ENCODE measurements around the gene SH3BGRL.

The SH3BGRL gene

GRCh38 chrX:81278616-81279015, 76.7 kb downstream of the SH3BGRL start:
- Histone ChIP-seq H3K9me3 (replicated peaks; ENCODE audit: insufficient read depth, low read length) (no peaks in the 10 kb centered on the region), H3K27ac (ENCODE audit: low read length) (no peak overlapping the region), H4K20me1 (ENCODE audit: insufficient read depth, low read length) (no peaks in the 10 kb centered on the region), H3K36me3 (replicated peaks; ENCODE audit: insufficient read depth, low read length) (no peaks in the 10 kb centered on the region), H3K9ac (ENCODE audit: low read length) (no peak overlapping the region), H3K9me2 (replicated peaks; ENCODE audit: insufficient read depth, low read length) (no peaks in the 10 kb centered on the region), H3K4me1 (ENCODE audit: low read length) (no peaks in the 10 kb centered on the region), H3K27me3 (replicated peaks; ENCODE audit: insufficient read depth, low read length) (no peaks in the 10 kb centered on the region), H3K4me3 (ENCODE audit: low read length) (no peak overlapping the region), H2AFZ (ENCODE audit: low read length) (no peak overlapping the region), H3F3A (ENCODE audit: insufficient read depth, low read length) (no peaks in the 10 kb centered on the region), H3K79me2 (ENCODE audit: low read length) (no peaks in the 10 kb centered on the region), H3K4me2 (ENCODE audit: low read depth, low read length) (no peak overlapping the region)
- DNase-seq: no peak
- TF ChIP-seq EZH2 (optimal IDR thresholded peaks at IDR 0.05; ENCODE audit: low read depth, low read length) (no peak), CTCF (IDR thresholded peaks at IDR 0.05; ENCODE audit: low read length) (no peak), EZH2phosphoT487 (IDR thresholded peaks at IDR 0.05; ENCODE audit: low read length) (no peak)

- no peaks in the 10 kb centered on the region for H3K36me3 ChIP-seq (replicated peaks; ENCODE audit: insufficient read depth, low read length)
- no peaks in the 10 kb centered on the region for H3K4me1 ChIP-seq (ENCODE audit: low read length)
- no peaks in the 10 kb centered on the region for H3K9me2 ChIP-seq (replicated peaks; ENCODE audit: insufficient read depth, low read length)
- H3K4me3 ChIP-seq (ENCODE audit: low read length): no peak overlapping the region
- no peak overlapping the region for H3K27ac ChIP-seq (ENCODE audit: low read length)
- no peaks in the 10 kb centered on the region for H4K20me1 ChIP-seq (ENCODE audit: insufficient read depth, low read length)
- no peak for DNase-seq
- no peak overlapping the region for H3K4me2 ChIP-seq (ENCODE audit: low read depth, low read length)
- no peaks in the 10 kb centered on the region for H3K9me3 ChIP-seq (replicated peaks; ENCODE audit: insufficient read depth, low read length)
- TF ChIP-seq EZH2phosphoT487 (IDR thresholded peaks at IDR 0.05; ENCODE audit: low read length): no peak
- TF ChIP-seq EZH2 (optimal IDR thresholded peaks at IDR 0.05; ENCODE audit: low read depth, low read length): no peak
- TF ChIP-seq CTCF (IDR thresholded peaks at IDR 0.05; ENCODE audit: low read length): no peak
- no peaks in the 10 kb centered on the region for H3F3A ChIP-seq (ENCODE audit: insufficient read depth, low read length)
- H2AFZ ChIP-seq (ENCODE audit: low read length): no peak overlapping the region
- no peak overlapping the region for H3K9ac ChIP-seq (ENCODE audit: low read length)
- H3K79me2 ChIP-seq (ENCODE audit: low read length): no peaks in the 10 kb centered on the region
- no peaks in the 10 kb centered on the region for H3K27me3 ChIP-seq (replicated peaks; ENCODE audit: insufficient read depth, low read length)
Measured at GRCh38 chrX:81280148-81280547, 78.2 kb downstream of the SH3BGRL start.

GRCh38 chrX:81286075-81286474, 84.2 kb downstream of the SH3BGRL start:
- Histone ChIP-seq H3F3A (ENCODE audit: insufficient read depth, low read length) (no peaks in the 10 kb centered on the region), H3K9me2 (replicated peaks; ENCODE audit: insufficient read depth, low read length) (no peaks in the 10 kb centered on the region), H3K4me3 (ENCODE audit: low read length) (no peak overlapping the region), H3K9ac (ENCODE audit: low read length) (no peak overlapping the region), H3K4me2 (ENCODE audit: low read depth, low read length) (no peak overlapping the region), H3K36me3 (replicated peaks; ENCODE audit: insufficient read depth, low read length) (no peaks in the 10 kb centered on the region), H3K4me1 (ENCODE audit: low read length) (no peaks in the 10 kb centered on the region), H3K9me3 (replicated peaks; ENCODE audit: insufficient read depth, low read length) (no peaks in the 10 kb centered on the region), H4K20me1 (ENCODE audit: insufficient read depth, low read length) (no peaks in the 10 kb centered on the region), H3K27ac (ENCODE audit: low read length) (no peak overlapping the region), H3K27me3 (replicated peaks; ENCODE audit: insufficient read depth, low read length) (no peaks in the 10 kb centered on the region), H2AFZ (ENCODE audit: low read length) (no peak overlapping the region), H3K79me2 (ENCODE audit: low read length) (no peaks in the 10 kb centered on the region)
- TF ChIP-seq CTCF (IDR thresholded peaks at IDR 0.05; ENCODE audit: low read length): no peak
- TF ChIP-seq EZH2phosphoT487 (IDR thresholded peaks at IDR 0.05; ENCODE audit: low read length): no peak
- no peak for TF ChIP-seq EZH2 (optimal IDR thresholded peaks at IDR 0.05; ENCODE audit: low read depth, low read length)
- no peak for DNase-seq
